8988T (cell line): Measurements from ENCODE around the gene ELOF1.

Experiments used
- DNase-seq: peaks from one replicate; pipeline ENCODE4 v3.0.0; 2011

ELOF1 gene

DNA sequence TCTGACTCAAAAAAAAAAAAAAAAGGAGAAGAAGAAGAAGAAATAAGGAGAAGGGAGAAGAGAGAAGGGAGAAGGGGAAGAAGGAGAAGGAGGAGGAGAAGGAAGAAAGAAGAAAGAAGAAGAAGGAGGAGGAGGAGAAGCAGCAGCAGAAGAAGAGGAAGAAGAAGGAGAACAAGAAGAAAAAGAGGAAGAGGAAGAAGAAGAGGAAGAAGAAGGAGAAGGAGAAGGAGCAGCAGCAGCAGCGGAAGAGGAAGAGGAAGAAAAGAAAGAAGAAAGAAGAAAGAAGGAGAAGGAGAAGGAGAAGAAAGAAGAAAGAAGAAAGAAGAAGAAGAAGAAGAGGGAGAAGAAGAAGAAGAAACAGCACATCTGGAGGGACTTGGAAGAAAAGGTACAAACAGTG is 24.5 kb downstream of the ELOF1 start:
- no peak for DNase-seq

DNA sequence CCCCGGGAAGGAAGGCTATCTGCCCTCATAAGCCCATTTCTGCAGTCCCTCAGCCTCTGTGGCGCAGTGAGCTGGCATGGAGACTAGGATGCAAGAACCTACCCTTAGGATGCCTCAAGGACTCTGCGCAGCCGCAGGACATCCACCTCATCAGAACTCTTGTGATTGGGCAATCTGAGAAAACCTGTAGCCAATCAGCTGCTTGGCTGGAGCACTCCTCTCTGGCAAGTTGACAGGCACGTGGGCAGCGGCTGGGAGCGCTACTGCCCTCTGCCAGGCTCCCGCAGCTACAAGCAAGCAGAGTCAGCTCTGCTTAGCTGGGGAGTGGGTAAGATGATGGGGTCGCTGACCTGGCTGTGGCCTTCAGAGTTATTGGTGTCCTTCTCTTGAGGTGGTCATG is 28.6 kb downstream of the ELOF1 start:
- DNase-seq: no peak

DNA sequence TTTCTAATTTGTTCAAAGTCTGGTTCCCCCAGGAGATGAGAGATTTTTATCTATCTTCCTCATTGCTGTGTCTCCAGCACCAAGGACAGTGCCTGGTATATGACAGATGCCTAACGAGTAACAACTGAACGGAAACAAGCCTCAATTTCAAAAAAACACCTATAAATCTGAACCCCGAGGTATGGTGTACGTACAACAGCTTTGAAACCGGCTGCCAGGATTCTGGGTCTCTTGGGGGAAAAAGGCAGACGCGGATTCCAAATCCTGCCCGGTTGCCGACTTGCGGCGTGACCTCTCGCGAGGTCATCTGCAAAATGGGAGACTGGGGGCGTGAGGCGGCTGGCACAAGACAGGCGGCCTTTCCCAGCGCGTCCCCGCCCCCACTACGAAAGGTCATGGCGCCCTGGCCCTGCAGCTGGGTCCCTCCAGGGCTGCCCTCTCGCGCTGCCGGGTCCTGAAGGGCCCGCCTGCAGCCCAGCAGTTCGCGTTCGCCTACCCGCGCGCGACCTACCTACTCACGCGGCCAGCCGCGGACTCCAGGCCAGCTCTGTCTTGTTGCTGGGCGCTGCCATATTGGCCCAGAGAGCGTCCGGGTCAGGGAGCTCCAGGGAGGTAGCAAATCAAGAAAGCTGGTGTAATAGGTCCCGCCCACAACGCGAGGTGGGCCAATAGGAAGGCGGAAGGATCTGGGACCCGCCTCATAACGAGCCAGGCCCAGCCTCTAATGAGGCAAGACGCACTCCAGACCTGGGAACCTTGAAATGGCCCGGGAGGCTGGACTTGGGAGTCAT is 30.3 kb downstream of the ELOF1 start, which contains the start of gene ECSIT:
TSS of gene ECSIT (minus strand) at position 584 of the 791 bp plus-strand sequence. CDS start 9,964 bp downstream, outside the sequence.
- DNase-seq: peak; percentile 68

DNA sequence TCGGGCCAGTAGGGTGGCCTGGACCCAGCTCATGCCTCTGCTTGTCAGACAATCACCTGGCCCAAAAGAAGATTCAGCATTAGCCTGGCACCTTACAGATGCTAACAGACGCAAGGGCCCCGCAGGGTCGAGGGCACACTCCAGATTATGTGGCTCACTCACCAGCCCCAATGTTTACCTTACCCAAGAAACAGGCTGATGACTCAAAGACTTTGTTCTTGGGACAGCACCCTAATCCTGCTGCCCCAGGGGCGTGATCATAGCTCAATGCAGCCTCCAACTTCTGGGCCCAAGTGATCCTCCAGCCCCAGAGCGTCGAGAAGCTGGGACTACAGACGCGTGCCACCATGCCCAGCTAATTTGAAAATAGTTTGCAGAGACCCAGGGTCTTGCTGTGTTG is 39.9 kb downstream of the ELOF1 start:
- DNase-seq: no peak

DNA sequence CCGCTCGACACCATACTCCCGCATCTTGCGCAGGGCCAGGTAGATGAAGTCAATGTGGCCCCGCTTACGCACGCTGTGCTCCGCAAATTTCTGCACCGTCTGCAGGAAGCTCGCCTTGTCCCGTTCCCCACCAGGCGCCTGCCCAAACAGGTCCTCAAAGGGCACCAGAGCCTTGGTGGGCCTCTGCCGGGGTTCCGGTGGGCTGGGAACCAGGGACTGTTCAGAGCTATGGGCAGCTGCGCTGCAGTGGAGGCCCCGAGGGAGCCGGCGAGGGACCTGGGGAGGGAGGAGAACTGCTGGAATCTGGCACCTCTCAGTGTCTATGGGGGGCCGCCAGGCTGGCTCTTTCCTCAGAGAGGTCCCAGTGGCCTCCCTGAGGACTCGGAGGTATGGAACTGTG is 45.1 kb downstream of the ELOF1 start:
- no peak for DNase-seq

DNA sequence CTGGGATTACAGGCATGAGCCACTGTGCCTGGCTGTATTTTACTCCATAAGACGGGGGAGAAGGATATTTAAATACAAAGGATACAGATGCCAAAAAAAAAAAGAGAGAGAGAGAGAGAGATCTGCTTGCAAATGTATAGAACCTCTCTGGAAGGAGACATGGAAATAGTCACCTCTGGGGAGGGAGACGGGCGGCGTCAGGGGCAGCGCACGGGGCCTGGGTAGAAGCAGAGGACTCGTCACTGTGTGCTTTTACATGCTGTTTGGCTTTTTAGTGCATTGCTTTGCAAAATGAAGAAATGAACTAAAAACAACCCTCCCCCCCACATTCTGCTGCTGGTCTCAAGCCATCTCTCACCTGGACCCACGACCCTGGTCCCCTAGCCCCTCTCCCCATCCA is 48.6 kb downstream of the ELOF1 start:
- DNase-seq: no peak

DNA sequence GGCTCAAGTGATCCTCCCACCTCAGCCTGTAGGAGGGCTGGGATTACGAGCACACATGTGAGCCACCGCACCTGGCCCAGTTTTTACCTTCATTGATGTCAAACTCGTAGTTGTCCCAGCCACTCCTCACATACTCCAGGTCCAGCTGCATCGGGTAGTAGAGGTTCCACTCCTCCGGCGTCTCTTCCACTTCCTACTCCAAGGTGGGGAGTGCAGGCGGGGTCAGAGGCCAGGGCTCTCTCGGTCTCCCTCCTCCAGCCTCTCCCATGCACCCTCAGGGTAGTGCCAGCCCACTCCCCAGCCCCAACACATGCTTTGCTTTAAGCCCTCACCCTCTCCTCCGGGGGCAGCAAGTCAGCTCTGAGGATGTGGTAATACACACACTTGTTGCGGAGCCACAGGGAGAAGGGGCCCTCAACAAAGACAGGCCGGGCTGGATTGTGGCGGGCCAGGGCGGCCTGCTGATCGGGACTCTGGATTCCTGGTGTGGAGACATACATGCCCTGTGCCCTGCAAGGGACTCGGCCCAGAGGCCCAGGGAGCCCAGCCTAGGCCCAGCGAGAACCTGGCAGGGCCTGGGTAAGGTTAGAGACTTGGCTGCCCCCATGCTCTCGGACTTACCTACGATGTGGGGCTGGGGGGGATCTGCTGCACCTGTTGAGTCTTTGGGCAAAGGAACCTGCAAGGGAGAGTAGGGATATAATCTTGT is 51.5 kb downstream of the ELOF1 start:
- DNase-seq: no peak

DNA sequence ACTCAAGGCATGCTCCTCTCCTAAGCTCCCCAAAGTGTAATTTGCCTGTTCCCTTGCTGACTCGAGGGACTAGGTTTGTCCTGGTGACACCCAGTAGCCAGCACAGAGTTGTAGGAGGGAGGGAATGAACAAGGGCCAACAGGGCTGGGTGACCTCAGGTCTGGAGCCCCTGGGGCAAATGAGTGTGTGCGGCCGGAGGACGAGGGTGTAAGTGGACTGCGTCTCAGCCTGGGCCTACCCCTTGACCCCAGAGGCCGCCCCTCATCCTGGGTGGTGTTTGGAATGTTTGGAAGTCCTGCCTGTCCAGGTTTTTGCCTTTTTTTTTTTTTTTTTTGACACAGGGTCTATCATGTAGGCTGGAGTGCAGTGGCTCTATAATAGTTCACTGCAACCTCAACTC is 52.1 kb downstream of the ELOF1 start:
- no peak for DNase-seq

DNA sequence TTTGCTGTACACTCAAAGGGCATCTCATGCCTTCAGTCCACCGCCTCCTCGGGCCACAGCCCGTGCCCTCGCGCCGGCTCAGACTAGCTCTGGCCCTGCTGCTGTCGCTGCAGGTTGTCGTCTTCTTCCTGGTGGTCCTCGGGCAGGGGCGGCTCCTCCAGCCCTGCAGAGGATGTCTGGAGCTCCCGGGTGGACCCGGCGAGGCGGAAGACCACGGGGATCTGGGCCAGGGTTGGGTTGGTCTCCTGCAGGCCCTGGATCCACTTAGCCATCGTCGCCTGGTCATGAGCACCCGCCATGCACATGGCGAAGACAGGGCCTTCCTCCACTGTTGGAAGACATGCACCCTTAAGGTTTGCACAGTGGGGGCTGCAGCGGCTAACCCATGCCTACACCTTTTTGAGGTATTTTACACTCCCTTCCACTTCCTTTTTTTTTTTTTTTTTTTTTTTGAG is 52.9 kb downstream of the ELOF1 start:
- no peak for DNase-seq

DNA sequence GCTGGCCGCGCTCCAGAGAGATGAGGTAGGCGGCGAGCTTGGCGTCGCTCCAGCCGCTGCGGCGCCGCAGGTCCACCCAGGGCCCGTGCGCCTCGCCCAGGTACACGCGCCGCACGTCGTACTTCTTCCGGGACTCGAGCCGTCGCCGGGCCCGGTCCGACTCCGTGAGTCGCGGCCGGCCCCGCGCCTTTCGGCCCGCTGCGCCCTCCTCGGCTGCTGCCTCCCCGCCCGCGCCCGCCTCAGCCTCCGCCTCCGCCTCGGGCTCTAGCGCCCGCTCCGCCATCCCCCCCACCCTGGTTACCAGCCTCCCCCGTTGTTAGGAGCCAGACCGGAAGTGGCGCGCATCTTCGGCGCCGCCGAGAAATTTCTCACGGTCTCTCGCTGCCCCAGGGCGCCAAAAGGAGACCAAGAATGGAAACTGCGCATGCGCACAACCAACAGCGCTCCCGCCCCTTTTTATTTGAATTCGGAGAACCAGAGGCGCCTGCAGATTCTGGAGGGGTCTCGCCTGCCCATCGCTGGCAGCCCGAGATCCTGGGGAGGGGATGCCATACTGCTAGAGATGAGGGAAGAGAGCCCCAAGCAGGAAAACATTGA is 53.4 kb downstream of the ELOF1 start, which contains the start of gene ZNF653:
TSS of gene ZNF653 (minus strand) at position 336 of the 597 bp plus-strand sequence. CDS start at position 283, 53 bp downstream.
- DNase-seq: peak; percentile 93

DNA sequence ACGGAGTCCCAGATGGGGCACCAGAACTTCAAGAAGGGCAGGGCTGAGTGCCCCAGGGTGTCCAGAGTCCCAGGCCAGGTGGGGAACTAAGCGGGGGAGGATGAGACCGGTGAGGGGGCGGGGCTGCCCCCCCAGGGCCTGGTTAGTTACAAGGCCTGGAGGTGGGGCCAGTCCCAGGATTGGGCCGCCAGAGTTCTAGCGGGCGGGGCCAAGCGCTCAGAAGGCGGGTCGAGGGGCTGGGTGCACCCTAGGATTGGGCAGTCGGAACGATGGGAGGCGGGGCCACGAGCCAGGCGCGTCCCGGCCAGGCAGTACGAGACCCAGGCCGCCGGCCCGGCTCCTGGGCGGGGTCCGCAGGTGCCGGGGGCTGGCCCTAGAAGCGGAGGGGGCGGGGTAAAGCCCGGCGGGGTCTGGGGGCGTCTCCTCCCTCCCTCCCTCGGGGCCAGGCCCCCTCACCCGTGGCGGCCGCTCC is 54.0 kb downstream of the ELOF1 start:
- peak; percentile 86 for DNase-seq

DNA sequence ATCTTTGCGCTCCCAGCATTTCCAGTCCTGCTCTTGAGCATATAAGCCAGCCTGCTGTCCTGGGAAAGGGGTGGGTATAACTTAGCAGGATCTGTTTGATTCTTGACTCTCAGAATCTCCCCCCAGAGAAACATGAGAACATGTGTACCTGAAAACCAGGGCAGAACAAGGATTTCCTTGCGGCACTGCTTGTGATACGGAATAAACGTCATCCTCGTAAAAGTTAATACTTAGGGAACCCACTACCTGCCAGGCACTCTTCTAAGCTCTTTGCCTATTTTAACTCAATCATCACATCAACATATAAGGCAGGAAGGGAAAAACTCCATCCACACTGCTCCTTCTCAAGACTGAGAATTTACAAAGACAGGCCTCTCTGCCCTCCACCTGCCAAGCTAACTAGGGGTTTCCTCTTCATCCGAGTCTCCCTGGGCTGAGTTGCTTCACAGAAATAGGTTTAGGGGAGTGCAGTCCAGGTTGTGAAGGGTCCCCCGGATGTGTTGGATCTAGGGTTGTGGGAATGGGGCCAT is 54.5 kb downstream of the ELOF1 start:
- DNase-seq: no peak
